WTC11 (cell line): ENCODE data around the gene CERS3.

Source experiments
- AFF4 ChIP-seq: sonication (generic); formaldehyde crosslinking; IDR thresholded peaks from 2 replicates; pipeline ENCODE4 v1.8.1; 2023; ENCODE audit warnings: mild to moderate bottlenecking, missing genetic modification reagents, borderline replicate concordance
- CREM ChIP-seq: sonication (generic); formaldehyde crosslinking; IDR thresholded peaks from 2 replicates; pipeline ENCODE4 v1.8.1; 2022; ENCODE audit warnings: mild to moderate bottlenecking, missing genetic modification reagents, moderate library complexity
- CTCF ChIP-seq: fragments of 200-600 bp; IDR thresholded peaks from 2 replicates; pipeline ENCODE4 v1.8.0; 2022; ENCODE audit warnings: antibody characterized with exemption
- ERG ChIP-seq: fragments of 250-450 bp; sonication (Bioruptor Pico); IDR thresholded peaks from 2 replicates; pipeline ENCODE4 v1.8.0; 2021; ENCODE audit warnings: mild to moderate bottlenecking
- ESRRA ChIP-seq: sonication (generic); formaldehyde crosslinking; IDR thresholded peaks from 2 replicates; pipeline ENCODE4 v1.8.1; 2022; ENCODE audit warnings: mild to moderate bottlenecking, missing genetic modification reagents, borderline replicate concordance
- HMGXB4 ChIP-seq: sonication (generic); formaldehyde crosslinking; IDR thresholded peaks from 2 replicates; pipeline ENCODE4 v1.8.1; 2023; ENCODE audit warnings: mild to moderate bottlenecking, moderate library complexity, missing genetic modification reagents
- MAX ChIP-seq: sonication (generic); formaldehyde crosslinking; IDR thresholded peaks from 2 replicates; pipeline ENCODE4 v1.8.0; 2022; ENCODE audit warnings: mild to moderate bottlenecking, missing genetic modification reagents
- NFE2L1 ChIP-seq: sonication (generic); formaldehyde crosslinking; IDR thresholded peaks from 2 replicates; pipeline ENCODE4 v1.8.1; 2023; ENCODE audit warnings: missing genetic modification reagents
- RELA ChIP-seq: sonication (generic); formaldehyde crosslinking; IDR thresholded peaks from 2 replicates; pipeline ENCODE4 v1.8.1; 2022; ENCODE audit warnings: missing genetic modification reagents, mild to moderate bottlenecking, borderline replicate concordance
- SP1 ChIP-seq: sonication (generic); formaldehyde crosslinking; conservative IDR thresholded peaks from 2 replicates; pipeline ENCODE4 v1.8.1; 2022; ENCODE audit warnings: missing genetic modification reagents
- USF2 ChIP-seq: sonication (generic); formaldehyde crosslinking; IDR thresholded peaks from 2 replicates; pipeline ENCODE4 v1.8.1; 2023; ENCODE audit warnings: mild to moderate bottlenecking, missing genetic modification reagents, moderate library complexity
- ZNF138 ChIP-seq: sonication (generic); formaldehyde crosslinking; conservative IDR thresholded peaks from 2 replicates; pipeline ENCODE4 v1.8.1; 2022; ENCODE audit warnings: mild to moderate bottlenecking, moderate library complexity, missing genetic modification reagents

GRCh38 chr15:100457201-100457600 is 71.5 kb downstream of the CERS3 start:
- TF ChIP-seq CREM (CRISPR knock-in tag): no peak
- TF ChIP-seq CTCF: no peak
- no peak for TF ChIP-seq HMGXB4 (CRISPR knock-in tag)
- TF ChIP-seq USF2 (CRISPR knock-in tag): no peak
- TF ChIP-seq AFF4 (CRISPR knock-in tag): no peak
- TF ChIP-seq NFE2L1 (CRISPR knock-in tag): no peak
- no peak for TF ChIP-seq MAX (CRISPR knock-in tag)
- no peak for TF ChIP-seq ZNF138 (CRISPR knock-in tag)
- TF ChIP-seq SP1 (CRISPR knock-in tag): no peak
- TF ChIP-seq RELA: no peak
- TF ChIP-seq ESRRA: no peak
- TF ChIP-seq ERG (CRISPR knock-in tag): no peak
